ENCODE measurements around the gene POT1. TPM values are rescaled to one million over a fixed set of nuclear protein-coding genes. Genes with fewer than 3 reads are reported as not detected.

The POT1 gene
- total and polyA plus RNA-seq, 2 of the 4 experiments (the other 2 are of a cell fraction), result 12.7 to 28.5 TPM

- ChIA-PET POLR2A (ENCODE audit: unreplicated experiment) (no interaction called here), CTCF (no interaction called here)
- H3K4me1 ChIP-seq (ENCODE audit: control insufficient read depth, insufficient read depth, low read length), result no peaks in the 10 kb centered on the region
- dilution Hi-C loops (cut with HindIII; ENCODE audit: low sequenced_read_pairs, unreplicated experiment), result loop anchor here (25.0 kb wide), 1 partner anchor 649 kb away; no protein-coding TSS in a partner anchor
- no peak overlapping the region for H2BK120ac ChIP-seq (ENCODE audit: low read depth, low read length)
- no peak overlapping the region for H2BK20ac ChIP-seq (ENCODE audit: low read depth, low read length)
- H3K18ac ChIP-seq (ENCODE audit: low read depth, low read length), result no peak overlapping the region
- no peak overlapping the region for H2AFZ ChIP-seq (replicated peaks; ENCODE audit: low read length, poor library complexity)
- H2BK15ac ChIP-seq (ENCODE audit: low read depth, low read length), result no peak overlapping the region
- no peaks in the 10 kb centered on the region for H3K9me3 ChIP-seq (ENCODE audit: control insufficient read depth, insufficient read depth, low read length)
- H3K27ac ChIP-seq (ENCODE audit: insufficient read depth, low read length), result no peak overlapping the region
- H3K36me3 ChIP-seq (ENCODE audit: control insufficient read depth, insufficient read depth, low read length), result no peaks in the 10 kb centered on the region
- intact Hi-C loops (cut with micrococcal nuclease), result no loop called here
- no peaks in the 10 kb centered on the region for H3K9me1 ChIP-seq (ENCODE audit: insufficient read depth, low read length)
- TF ChIP-seq CHD1 (IDR thresholded peaks at IDR 0.05; ENCODE audit: low read depth, low read length), result no peak
- no peak for TF ChIP-seq POLR2A (IDR thresholded peaks at IDR 0.05; ENCODE audit: low read depth, low read length)
- TF ChIP-seq RFX5 (IDR thresholded peaks at IDR 0.05; ENCODE audit: low read depth, low read length), result no peak
- no peak for TF ChIP-seq MAFK (IDR thresholded peaks at IDR 0.05; ENCODE audit: low read depth, low read length)
- TF ChIP-seq BHLHE40 (IDR thresholded peaks at IDR 0.05; ENCODE audit: low read depth, low read length), result no peak
- TF ChIP-seq USF2 (IDR thresholded peaks at IDR 0.05; ENCODE audit: low read depth, low read length), result no peak
- no peak for TF ChIP-seq SMC3 (IDR thresholded peaks at IDR 0.05; ENCODE audit: low read depth, low read length)
- no peak for TF ChIP-seq RAD21 (IDR thresholded peaks at IDR 0.05; ENCODE audit: low read length)
- TF ChIP-seq RCOR1 (IDR thresholded peaks at IDR 0.05; ENCODE audit: insufficient replicate concordance, low read length), result no peak
- TF ChIP-seq CTCF (conservative IDR thresholded peaks at IDR 0.05; ENCODE audit: low read depth, low read length), result no peak
- TF ChIP-seq ELK1 (IDR thresholded peaks at IDR 0.05; ENCODE audit: borderline replicate concordance, low read depth, low read length), result no peak
- TF ChIP-seq MXI1 (IDR thresholded peaks at IDR 0.05; ENCODE audit: borderline replicate concordance, low read depth, low read length), result no peak
- no peak for TF ChIP-seq FOS (IDR thresholded peaks at IDR 0.05; ENCODE audit: low read depth, low read length)
- no peak for TF ChIP-seq CEBPB (IDR thresholded peaks at IDR 0.05; ENCODE audit: low read depth, low read length)
- no peak for TF ChIP-seq MAZ (IDR thresholded peaks at IDR 0.05; ENCODE audit: borderline replicate concordance, low read depth, low read length)
- no peak for TF ChIP-seq NFE2L2 (IDR thresholded peaks at IDR 0.05; ENCODE audit: low read depth, low read length)
- ATAC-seq (ENCODE audit: low read depth) (no peak), DNase-seq (no peak)
- in situ Hi-C loops (cut with MboI; ENCODE audit: low sequenced_read_pairs), result no loop called here
- WGBS, 2 experiments (ENCODE audit: extremely low coverage in 2 of 2, insufficient read length in 1 of 2), result no CpG with 5 or more reads among the region's 1 CpG
- no peak overlapping the region for H3K14ac ChIP-seq (replicated peaks; ENCODE audit: low read depth, low read length)
- no peak overlapping the region for H2BK5ac ChIP-seq (ENCODE audit: low read depth, low read length, poor library complexity, severe bottlenecking)
- no peak overlapping the region for H2AK9ac ChIP-seq (replicated peaks; ENCODE audit: low read depth, low read length, poor library complexity)
- H3K23ac ChIP-seq (ENCODE audit: low read depth, low read length), result no peak overlapping the region
- no peaks in the 10 kb centered on the region for H4K20me1 ChIP-seq (ENCODE audit: insufficient read depth, low read length)
- no peak overlapping the region for H4K8ac ChIP-seq (ENCODE audit: low read depth in 2 of 2, low read length in 2 of 2)
- H3K56ac ChIP-seq (ENCODE audit: extremely low read depth, insufficient read depth, low read length), result no peak overlapping the region
- H3K9ac ChIP-seq (ENCODE audit: low read depth, low read length), result no peak overlapping the region
- no peak overlapping the region for H3K4ac ChIP-seq (ENCODE audit: low read depth, low read length)
- H4K91ac ChIP-seq (ENCODE audit: insufficient read depth, low read depth, low read length), result no peak overlapping the region
- no peaks in the 10 kb centered on the region for H3K79me1 ChIP-seq (ENCODE audit: low read depth in 1 of 2, low read length in 2 of 2)
- H4K5ac ChIP-seq (ENCODE audit: low read depth, low read length), result no peak overlapping the region
- no peak overlapping the region for H2AK5ac ChIP-seq (ENCODE audit: low read depth, low read length)
- H3K27me3 ChIP-seq (ENCODE audit: control insufficient read depth, insufficient read depth, low read length), result no peaks in the 10 kb centered on the region
- H3K4me3 ChIP-seq (ENCODE audit: insufficient read depth, low read depth, low read length), result no peak overlapping the region
- H3K4me2 ChIP-seq (ENCODE audit: low read depth, low read length), result no peak overlapping the region
- no TSS peak for BruUV-seq (replicated peaks)
These were observed 118.3 kb downstream of the POT1 start for GRCh38 chr7:124811341-124811740.

Data from IMR-90 (cell line).